GM10266 (cell line): ENCODE measurements around the gene FANCC.
A peak's percentile ranks its signal among the peaks of the same experiment; 100 is the strongest.

Source experiments
- DNase-seq: peaks from one replicate; pipeline ENCODE4 v3.0.0; 2012; ENCODE audit errors: extremely low spot score
- TF ChIP-seq, protein P1 (sequence below): IDR thresholded peaks from 2 replicates; pipeline ENCODE4 v1.5.1; 2012; ENCODE audit warnings: mild to moderate bottlenecking, low read depth; ENCODE audit not compliant: control insufficient read depth, insufficient read depth; ENCODE audit errors: missing control alignments

Gene FANCC

DNA sequence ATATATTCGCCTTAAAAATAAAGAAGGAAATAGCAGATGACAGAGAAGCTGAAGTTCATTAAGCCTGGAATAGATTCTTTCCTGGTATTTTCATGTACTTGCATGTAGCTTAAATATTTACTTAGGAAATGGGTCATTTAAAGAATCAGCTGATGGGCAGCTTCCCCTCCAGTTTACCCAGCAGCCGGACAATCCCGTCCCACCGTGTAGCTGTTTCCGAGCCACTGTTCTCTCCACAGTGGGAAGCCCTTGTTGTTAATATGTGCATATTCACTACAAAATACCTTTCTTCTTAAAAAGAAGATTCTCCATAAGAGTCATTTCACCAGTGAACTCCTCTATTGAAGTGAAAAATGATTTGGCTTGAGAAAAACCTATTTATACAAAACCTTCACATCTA, 187.0 kb downstream of the FANCC start:
- no peak for DNase-seq
- TF ChIP-seq, protein P1, sequence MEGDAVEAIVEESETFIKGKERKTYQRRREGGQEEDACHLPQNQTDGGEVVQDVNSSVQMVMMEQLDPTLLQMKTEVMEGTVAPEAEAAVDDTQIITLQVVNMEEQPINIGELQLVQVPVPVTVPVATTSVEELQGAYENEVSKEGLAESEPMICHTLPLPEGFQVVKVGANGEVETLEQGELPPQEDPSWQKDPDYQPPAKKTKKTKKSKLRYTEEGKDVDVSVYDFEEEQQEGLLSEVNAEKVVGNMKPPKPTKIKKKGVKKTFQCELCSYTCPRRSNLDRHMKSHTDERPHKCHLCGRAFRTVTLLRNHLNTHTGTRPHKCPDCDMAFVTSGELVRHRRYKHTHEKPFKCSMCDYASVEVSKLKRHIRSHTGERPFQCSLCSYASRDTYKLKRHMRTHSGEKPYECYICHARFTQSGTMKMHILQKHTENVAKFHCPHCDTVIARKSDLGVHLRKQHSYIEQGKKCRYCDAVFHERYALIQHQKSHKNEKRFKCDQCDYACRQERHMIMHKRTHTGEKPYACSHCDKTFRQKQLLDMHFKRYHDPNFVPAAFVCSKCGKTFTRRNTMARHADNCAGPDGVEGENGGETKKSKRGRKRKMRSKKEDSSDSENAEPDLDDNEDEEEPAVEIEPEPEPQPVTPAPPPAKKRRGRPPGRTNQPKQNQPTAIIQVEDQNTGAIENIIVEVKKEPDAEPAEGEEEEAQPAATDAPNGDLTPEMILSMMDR, result no peak

DNA sequence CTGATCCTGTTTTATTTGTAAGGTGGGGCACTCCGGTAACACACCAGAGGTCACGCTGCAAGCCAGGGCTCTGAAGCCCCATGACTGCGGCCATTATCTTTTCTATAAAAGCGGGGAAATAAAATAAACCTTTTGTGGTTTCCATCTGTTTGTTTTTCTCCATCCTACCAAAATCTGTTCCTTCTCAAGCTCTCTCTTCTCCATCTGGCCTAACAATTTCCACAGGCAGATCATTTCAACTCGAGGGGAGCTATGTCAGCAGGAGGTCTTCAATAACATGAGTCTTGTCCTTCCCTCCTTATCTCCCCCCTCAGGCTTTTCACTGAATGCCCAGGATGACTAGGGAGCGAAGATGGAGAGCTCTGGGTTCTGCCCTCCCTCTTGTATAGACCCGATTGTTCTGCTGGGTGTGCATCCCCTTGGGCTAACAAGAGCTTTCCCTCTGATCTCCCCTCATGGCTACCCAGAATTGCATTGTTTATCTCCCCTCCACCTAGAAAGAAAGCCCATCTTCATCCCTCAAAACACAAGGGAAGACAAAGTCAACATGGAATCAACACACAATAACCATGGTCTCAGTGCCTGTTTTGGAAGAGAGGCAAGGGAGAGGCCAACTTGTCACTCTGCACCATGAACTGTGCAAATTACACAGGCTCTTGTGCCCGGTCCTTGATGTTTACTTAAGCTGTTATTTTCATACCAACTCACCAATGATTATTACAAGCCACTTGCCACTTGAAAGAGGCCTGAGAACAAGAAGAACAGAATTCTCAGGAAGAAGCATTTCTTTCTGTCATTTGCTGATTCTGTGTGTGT, 187.8 kb downstream of the FANCC start:
- TF ChIP-seq, protein P1, result no peak
- DNase-seq, result no peak

DNA sequence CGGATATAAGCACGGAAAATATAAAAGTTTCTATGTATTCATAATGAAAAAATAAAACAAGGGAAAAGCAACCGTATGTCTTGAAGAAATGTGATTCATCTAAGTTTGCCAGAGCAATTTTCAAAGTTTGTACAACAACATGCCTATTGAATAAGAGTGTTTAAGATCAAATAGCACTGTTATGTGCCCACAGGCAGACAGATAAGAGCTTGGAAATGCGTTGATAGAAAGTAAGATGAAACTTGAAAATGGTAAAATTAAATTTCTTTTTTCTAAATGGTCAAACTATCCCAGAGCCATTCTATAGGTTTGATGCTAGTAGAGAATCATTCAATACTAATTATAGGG, 189.4 kb downstream of the FANCC start:
- TF ChIP-seq, protein P1, result no peak
- DNase-seq, result no peak

DNA sequence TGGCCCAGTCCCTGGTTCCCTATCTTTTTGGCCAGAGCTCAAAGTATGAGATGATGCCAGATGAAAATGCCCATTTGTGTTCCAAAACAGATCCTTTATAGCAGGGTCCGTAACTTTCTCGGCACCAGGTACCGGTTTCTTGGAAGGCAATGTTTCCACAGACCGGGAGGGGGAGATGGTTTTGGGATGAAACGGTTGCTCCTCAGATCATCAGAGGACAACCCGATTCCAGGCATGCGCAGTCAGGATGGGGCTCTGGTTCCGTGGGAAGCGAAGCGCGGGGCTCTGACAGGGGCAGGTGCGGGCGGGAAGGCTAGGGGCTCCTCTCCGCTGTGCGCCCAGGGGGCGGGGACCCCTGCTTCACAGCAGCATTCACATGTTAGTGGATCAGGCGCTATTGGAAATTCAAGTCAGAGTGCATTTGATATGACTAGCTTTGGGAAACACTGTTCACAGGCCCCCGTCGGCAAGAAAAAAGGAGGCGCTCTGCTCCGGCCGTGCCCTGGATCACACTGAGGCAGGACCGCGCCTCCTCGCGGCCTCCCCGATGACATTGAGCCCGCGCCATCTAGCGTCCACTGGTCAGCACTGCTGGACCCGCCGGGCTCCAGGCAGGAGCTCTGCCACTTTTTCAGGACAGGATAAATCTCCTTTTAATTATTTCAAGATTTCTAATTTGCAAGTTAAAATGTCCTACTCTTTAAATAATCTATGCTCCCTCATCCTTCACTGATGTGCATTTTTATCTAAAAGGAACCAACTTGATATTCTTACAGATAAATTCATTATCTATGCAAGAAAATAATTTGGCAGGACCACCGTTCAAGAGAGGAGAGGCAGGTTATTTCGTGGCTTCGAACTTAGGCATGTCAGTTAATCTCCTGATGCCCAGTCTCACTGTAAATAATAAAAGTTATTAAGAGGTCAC, 190.0 kb downstream of the FANCC start:
- DNase-seq, result peak; percentile 78

DNA sequence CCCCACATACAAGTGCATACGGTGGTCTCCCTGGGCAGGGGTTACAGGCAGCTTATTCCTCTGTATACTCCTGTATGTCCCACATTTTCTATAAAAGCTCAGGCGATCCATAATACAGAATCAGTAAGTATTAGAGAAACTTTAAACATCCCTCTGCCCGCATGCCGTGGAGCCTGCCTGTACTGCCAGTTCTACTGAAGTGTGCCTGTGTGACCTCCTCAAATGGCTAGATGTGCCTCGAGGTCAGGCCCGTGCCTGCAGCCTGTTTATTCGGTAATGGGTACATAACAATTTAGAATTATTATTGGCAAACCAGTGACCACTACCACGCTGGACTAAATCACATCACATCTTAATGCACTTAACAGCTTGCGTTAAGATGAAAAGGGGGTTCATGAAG, 190.8 kb downstream of the FANCC start:
- TF ChIP-seq, protein P1, result no peak
- DNase-seq, result no peak

More for the DNA sequence above, 190.0 kb downstream of the FANCC start:
- TF ChIP-seq, protein P1, result peak; percentile 98

DNA sequence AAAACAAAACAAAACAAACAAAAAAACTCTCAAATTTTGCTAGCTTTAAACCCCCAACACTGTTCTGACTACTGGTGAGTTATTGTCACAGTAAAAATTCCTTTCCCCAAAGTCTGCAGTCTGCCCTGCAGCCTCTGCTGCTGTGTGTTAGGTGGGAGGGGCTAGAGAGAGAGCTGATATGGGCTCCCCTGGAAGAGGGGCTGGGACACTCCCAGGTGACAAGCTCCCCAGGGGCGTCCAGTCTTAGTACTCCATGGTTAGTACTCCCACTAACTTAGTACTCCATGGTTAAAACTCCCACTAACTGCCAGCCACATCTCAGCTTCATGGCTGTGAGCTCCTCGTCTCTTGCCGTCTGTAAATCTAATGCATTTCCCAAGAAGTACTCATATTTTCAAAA, 191.9 kb downstream of the FANCC start:
- DNase-seq, result no peak
- TF ChIP-seq, protein P1, result no peak
